HG02938 (cell line): ENCODE data around the gene RHOT2.

Experiments
- ATAC-seq: cut with Tn5 transposase; IDR thresholded peaks from one replicate; pipeline ENCODE4 v1.9.1; 2021; ENCODE audit warnings: mild to moderate bottlenecking, moderate library complexity; ENCODE audit not compliant: unreplicated experiment

RHOT2 gene

GRCh38 chr16:647173-647902 is 20.6 kb upstream of the RHOT2 start:
- ATAC-seq, result no peak

- ATAC-seq, result no peak
Measured at GRCh38 chr16:648071-648780, 19.7 kb upstream of the RHOT2 start.

- ATAC-seq, result peak; percentile 74
Measured at GRCh38 chr16:648781-649589, 18.9 kb upstream of the RHOT2 start, which contains the start of gene WDR90. Gene WDR90 (plus strand): TSS chr16:649365. CDS start chr16:649417, 52 bp downstream.

- ATAC-seq, result peak; percentile 7
Measured at GRCh38 chr16:649631-650030, 18.3 kb upstream of the RHOT2 start.

- no peak for ATAC-seq
Measured at GRCh38 chr16:651844-652243, 16.1 kb upstream of the RHOT2 start.

GRCh38 chr16:652454-653305 is 15.3 kb upstream of the RHOT2 start:
- ATAC-seq, result no peak

- no peak for ATAC-seq
Measured at GRCh38 chr16:654034-654433, 13.9 kb upstream of the RHOT2 start.

GRCh38 chr16:657487-657886 is 10.4 kb upstream of the RHOT2 start:
- ATAC-seq, result no peak

- no peak for ATAC-seq
Measured at GRCh38 chr16:658679-659571, 9.0 kb upstream of the RHOT2 start.

- no peak for ATAC-seq
Measured at GRCh38 chr16:659618-660017, 8.3 kb upstream of the RHOT2 start.

GRCh38 chr16:660132-660458 is 7.8 kb upstream of the RHOT2 start:
- ATAC-seq, result no peak

- ATAC-seq, result no peak
Measured at GRCh38 chr16:660459-661183, 7.3 kb upstream of the RHOT2 start.

GRCh38 chr16:661184-661821 is 6.6 kb upstream of the RHOT2 start:
- no peak for ATAC-seq

GRCh38 chr16:662095-662494 is 5.8 kb upstream of the RHOT2 start:
- no peak for ATAC-seq

GRCh38 chr16:662597-662996 is 5.3 kb upstream of the RHOT2 start:
- ATAC-seq, result no peak

GRCh38 chr16:666572-666971 is 1.4 kb upstream of the RHOT2 start:
- ATAC-seq, result no peak

- no peak for ATAC-seq
Measured at GRCh38 chr16:667113-667779, 686 bp upstream of the RHOT2 start.

GRCh38 chr16:668519-669171 is 713 bp downstream of the RHOT2 start:
- ATAC-seq, result no peak
